AG20443 (cell line): Measurements from ENCODE around the gene NOS3.

ENCODE experiments used
- DNase-seq: peaks from one replicate; pipeline ENCODE4 v3.0.0; 2012; ENCODE audit warnings: low spot score, mixed read lengths

NOS3 gene

DNA sequence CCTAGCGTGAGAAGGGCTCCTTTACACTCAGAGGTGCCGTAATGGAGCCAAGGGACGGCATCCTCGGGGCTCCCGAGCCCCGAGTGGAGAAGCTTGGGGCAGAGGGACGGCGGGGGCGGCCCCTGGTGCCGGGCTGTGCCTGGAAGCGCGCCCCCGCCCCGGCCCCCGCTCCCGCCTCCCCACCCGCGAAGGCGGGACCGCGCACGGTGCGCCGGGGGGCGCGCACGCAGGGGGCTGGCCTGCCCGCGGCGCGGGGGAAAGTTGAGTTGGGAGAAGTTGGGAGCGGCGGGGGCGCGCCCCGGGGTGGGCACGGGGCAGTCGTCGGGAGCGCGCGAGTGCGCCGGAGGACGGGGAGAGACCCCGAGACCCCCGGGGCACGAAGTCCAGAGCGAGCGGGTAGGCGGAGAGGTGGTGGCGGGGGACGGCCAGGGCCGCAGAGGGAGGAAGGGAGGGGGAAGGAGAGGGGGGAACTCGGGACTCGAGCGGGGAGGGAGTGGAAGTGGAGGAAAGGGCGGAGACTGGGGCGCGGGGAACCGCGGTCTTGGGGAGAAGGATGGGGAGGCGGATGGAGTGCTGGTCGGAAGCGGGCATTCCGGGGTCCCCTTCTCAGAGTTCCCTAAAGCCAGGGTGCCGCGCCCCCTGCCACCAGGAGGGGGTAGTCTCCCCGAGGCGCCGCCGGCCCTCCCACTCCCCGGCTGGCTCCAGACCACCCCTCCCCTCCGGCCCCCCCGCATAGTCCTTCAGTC is 68.7 kb downstream of the NOS3 start, which contains the start of gene SLC4A2:
SLC4A2 (plus strand) TSS at position 223 of the 746 bp plus-strand sequence. CDS start 2,399 bp downstream, outside the sequence.
- DNase-seq: peak; percentile 94

DNA sequence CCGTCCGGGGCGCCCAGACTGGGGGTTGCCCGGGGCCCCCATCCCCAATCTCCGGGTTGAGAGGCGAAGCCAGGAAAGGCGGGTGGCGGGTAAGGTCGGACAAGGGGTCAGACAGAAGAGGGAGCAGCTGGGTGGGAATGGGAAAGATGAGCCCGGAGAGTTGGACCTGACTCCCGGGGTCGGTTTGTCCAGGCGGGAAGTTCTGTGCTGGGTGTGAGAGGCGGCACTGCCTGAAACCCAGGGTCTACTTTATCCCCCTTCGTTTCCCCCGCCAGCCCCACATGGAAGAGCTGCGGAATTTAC is 69.2 kb downstream of the NOS3 start:
- no peak for DNase-seq

GRCh38 chr7:151060416-151061212 is 69.8 kb downstream of the NOS3 start:
- no peak for DNase-seq

GRCh38 chr7:151061213-151062110 is 70.6 kb downstream of the NOS3 start:
- no peak for DNase-seq

DNA sequence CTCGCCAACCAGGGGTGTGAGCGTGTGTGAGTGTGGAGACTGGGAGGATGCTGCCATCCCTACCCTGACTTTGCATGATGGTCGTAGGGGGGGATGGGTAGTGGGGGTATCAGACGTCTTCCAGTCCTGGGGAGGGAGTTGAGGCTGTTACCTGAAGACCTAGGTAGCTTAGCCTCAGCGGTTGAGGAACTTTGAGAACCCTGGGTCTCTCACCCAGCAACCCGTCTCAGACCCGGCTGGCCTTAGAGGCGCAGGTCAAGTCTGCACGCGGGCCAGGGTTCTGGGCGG is 71.2 kb downstream of the NOS3 start:
- no peak for DNase-seq

DNA sequence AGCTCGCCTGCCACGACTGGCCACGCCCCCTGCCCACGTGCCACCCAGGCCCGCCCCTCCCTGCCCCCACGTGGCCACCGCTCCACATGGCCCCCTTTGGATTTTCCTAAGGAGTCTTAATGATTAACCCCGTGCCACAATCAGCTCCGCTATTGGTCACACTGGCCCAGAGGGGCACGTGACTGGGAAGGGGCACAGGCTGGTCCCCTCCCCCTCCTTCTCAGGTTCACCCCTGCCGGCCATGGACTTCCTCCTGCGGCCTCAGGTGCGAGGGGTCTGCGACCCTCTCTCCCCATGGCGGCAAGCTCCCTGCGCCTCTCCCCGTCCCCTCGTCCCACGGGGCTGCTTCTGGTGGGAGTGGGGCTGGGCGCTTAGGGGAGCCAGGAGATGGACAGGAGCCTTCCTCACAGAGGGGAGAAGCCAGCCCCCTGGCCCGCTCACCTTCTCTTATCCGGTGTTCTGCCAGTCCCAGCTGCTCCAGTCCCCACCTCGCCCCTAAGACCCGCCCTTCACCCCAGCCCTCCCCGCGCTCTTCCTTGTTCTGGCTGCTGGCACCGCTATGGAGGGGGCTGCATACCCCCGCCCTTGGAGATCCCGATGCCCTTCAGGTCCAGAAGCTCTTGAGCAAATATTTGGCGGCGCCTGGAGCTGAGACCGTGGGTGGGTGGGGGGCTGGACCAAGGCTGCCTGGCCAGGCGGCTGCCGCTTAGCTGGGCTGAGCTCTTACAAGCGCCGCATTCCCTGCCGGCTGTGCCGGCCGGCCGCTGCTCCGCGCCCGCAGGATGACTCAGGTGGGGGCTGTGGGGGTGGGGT is 71.8 kb downstream of the NOS3 start:
- DNase-seq: peak; percentile 86

DNA sequence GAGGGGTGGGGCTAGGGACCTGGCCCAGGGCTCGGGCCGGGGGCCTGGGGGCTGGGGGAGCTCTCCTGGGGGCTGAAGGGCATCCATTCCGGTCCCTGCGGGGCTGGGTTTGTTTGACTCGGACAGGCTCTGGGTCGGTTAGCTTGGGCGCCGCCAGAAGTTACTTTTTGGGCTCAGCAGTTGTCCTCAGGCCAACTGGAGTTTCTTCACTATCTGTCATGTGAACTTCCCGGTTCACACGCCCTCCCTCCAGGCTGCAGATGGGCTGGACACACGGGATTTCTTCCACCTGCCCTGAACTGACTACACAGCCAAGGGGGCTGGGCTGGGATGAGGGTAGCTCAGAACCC is 72.4 kb downstream of the NOS3 start:
- peak; percentile 82 for DNase-seq
